Panc1 (cell line): ENCODE results near the gene TFCP2L1. TPM values are rescaled to one million over a fixed set of nuclear protein-coding genes. Genes with fewer than 3 reads are reported as not detected.

ENCODE experiments used
- ATAC-seq: fragments of 200-7000 bp; cut with Tn5 transposase; 2 replicates; pipeline ENCODE4 v1.9.1; 2020; ENCODE audit warnings: mild to moderate bottlenecking, moderate library complexity
- BruUV-seq: library from RNA; stranded (reverse); fragments of 400-500 nt; replicated peaks from 2 replicates; lab custom pipeline; 2021; lab: Mats Ljungman, UMichigan
- CTCF ChIA-PET: fragments of 300-600 bp; sonication (Branson Sonifier 250); formaldehyde crosslinking; loops from one replicate; lab custom pipeline; 2022; ENCODE audit warnings: antibody characterized with exemption; lab: Charles Lee
- POLR2A ChIA-PET: fragments of 300-600 bp; sonication (Branson Sonifier 250); formaldehyde crosslinking; loops from one replicate; lab custom pipeline; 2022; ENCODE audit warnings: antibody characterized with exemption; lab: Charles Lee
- DNase-seq: peaks from one replicate; pipeline ENCODE4 v3.0.0-alpha.2; 2010; ENCODE audit warnings: low read depth, low spot score
- H3K27ac ChIP-seq: 2 replicates; pipeline ENCODE4 v1.5.1; 2011; ENCODE audit warnings: mild to moderate bottlenecking, low read length, inconsistent platforms
- H3K27me3 ChIP-seq: fragments of 200-500 bp; sonication (Bioruptor generic); 2 replicates; pipeline ENCODE4 v1.6.0; 2014; ENCODE audit warnings: low read length, inconsistent platforms; ENCODE audit not compliant: control insufficient read depth, insufficient read depth
- H3K36me3 ChIP-seq: fragments of 200-500 bp; sonication (Bioruptor generic); 2 replicates; pipeline ENCODE4 v1.5.1; 2014; ENCODE audit warnings: inconsistent platforms, mild to moderate bottlenecking, low read length, moderate library complexity; ENCODE audit not compliant: control insufficient read depth, insufficient read depth
- H3K4me1 ChIP-seq: 2 replicates; pipeline ENCODE4 v1.5.1; 2011; ENCODE audit warnings: inconsistent platforms, mild to moderate bottlenecking, low read length, moderate library complexity; ENCODE audit not compliant: control insufficient read depth, insufficient read depth
- H3K4me3 ChIP-seq, 2 experiments: 2 replicates each; pipeline ENCODE4 v1.5.1; 2011 to 2012; ENCODE audit warnings: low read depth in 2 of 2, low read length in 2 of 2, mild to moderate bottlenecking in 2 of 2, inconsistent platforms in 1 of 2, moderate library complexity in 1 of 2
- H3K9me3 ChIP-seq: fragments of 200-500 bp; sonication (Bioruptor generic); 2 replicates; pipeline ENCODE4 v1.5.1; 2014; ENCODE audit warnings: low read depth, mild to moderate bottlenecking, inconsistent platforms, low read length, moderate library complexity; ENCODE audit not compliant: control insufficient read depth, insufficient read depth
- CTCF ChIP-seq: fragments of 450-650 bp; IDR thresholded peaks from 2 replicates; pipeline ENCODE4 v1.5.1; 2017; ENCODE audit warnings: mild to moderate bottlenecking
- POLR2AphosphoS5 ChIP-seq: IDR thresholded peaks from 2 replicates; pipeline ENCODE4 v1.6.1; 2012; ENCODE audit warnings: mild to moderate bottlenecking, low read depth, low read length, moderate library complexity
- REST ChIP-seq, 2 experiments: IDR thresholded peaks; 2 replicates each; pipeline ENCODE4 v1.6.1; 2011 to 2012; ENCODE audit warnings: low read depth in 2 of 2, control low read depth in 1 of 2, low read length in 1 of 2, mild to moderate bottlenecking in 1 of 2, moderate library complexity in 1 of 2; ENCODE audit not compliant: insufficient read depth in 1 of 2
- SIN3A ChIP-seq: IDR thresholded peaks from 2 replicates; pipeline ENCODE4 v1.6.1; 2012; ENCODE audit warnings: low read depth, mild to moderate bottlenecking, low read length, moderate library complexity, borderline replicate concordance; ENCODE audit not compliant: insufficient read depth
- TCF7L2 ChIP-seq: IDR thresholded peaks from 2 replicates; pipeline ENCODE4 v1.6.1; 2011; ENCODE audit warnings: mild to moderate bottlenecking, low read depth, low read length, inconsistent platforms
- in situ Hi-C: cut with HindIII; loops from 2 replicates; pipeline ENCODE4 v1.10.0; 2016; ENCODE audit warnings: low sequenced_read_pairs, low pct_unique_long_range_greater_than_20kb
- intact Hi-C: fragments of 100-400 bp; cut with micrococcal nuclease; formaldehyde crosslinking; loops from one replicate; pipeline ENCODE4 v1.10.0; 2022; ENCODE audit not compliant: unreplicated experiment
- total RNA-seq: library from RNA; stranded (reverse); gene quantifications from one replicate; pipeline ENCODE4 v1.2.1, GENCODE V29; 2021; ENCODE audit not compliant: unreplicated experiment

The TFCP2L1 gene
- total RNA-seq, 1 experiment from 2014 or later: 4.9 TPM

- Histone ChIP-seq H3K27ac (no peak overlapping the region), H3K4me3 (no peak overlapping the region), H3K27me3 (peaks cover 7% of the 10 kb centered on the region), H3K36me3 (no peaks in the 10 kb centered on the region), H3K4me1 (0 out of 2 replicates have a peak, but pooled peaks cover 3% of the 10 kb centered on the region), H3K9me3 (no peaks in the 10 kb centered on the region)
- TF ChIP-seq REST (IDR thresholded peaks at IDR 0.05; ENCODE audit: insufficient read depth in 1 of 2, low read depth in 2 of 2, low read length in 1 of 2) (no peak), TCF7L2 (no peak), POLR2AphosphoS5 (no peak), CTCF (no peak), SIN3A (no peak)
- in situ Hi-C loops (no loop called here), intact Hi-C loops (no loop called here)
- BruUV-seq: no TSS peak
- ATAC-seq (no peak), DNase-seq (no peak)
- ChIA-PET CTCF (no interaction called here), POLR2A (no interaction called here)
Observed at GRCh38 chr2:121286506-121286905, 1.5 kb upstream of the TFCP2L1 start.

- intact Hi-C loops: no loop called here
- 0 out of 2 replicates have a peak, but pooled peaks cover 3% of the 10 kb centered on the region for H3K4me1 ChIP-seq
- no peak for TF ChIP-seq POLR2AphosphoS5
- no peak for TF ChIP-seq REST (IDR thresholded peaks at IDR 0.05; ENCODE audit: insufficient read depth in 1 of 2, low read depth in 2 of 2, low read length in 1 of 2)
- TF ChIP-seq TCF7L2: no peak
- TF ChIP-seq CTCF: no peak
- no peak for TF ChIP-seq SIN3A
- ChIA-PET POLR2A (no interaction called here), CTCF (no interaction called here)
- no peak for DNase-seq
- no peaks in the 10 kb centered on the region for H3K9me3 ChIP-seq
- no peak overlapping the region for H3K27ac ChIP-seq
- H3K27me3 ChIP-seq: peaks cover 7% of the 10 kb centered on the region
- ATAC-seq: no peak
- no peak overlapping the region for H3K4me3 ChIP-seq
- in situ Hi-C loops: no loop called here
- H3K36me3 ChIP-seq: no peaks in the 10 kb centered on the region
- no TSS peak for BruUV-seq
Observed at GRCh38 chr2:121285926-121286325, 924 bp upstream of the TFCP2L1 start.
